Trophoblast cell (in vitro differentiated cells and primary cell): ENCODE data around the gene KRT33B.
A peak's percentile ranks its signal among the peaks of the same experiment; 100 is the strongest.

Experiments
- DNase-seq, 2 donors: peaks; one replicate each; pipeline ENCODE4 v3.0.0-alpha.2; 2016
- H2AFZ ChIP-seq: 2 replicates; pipeline ENCODE4 v1.6.1; 2013; ENCODE audit warnings: low read length, moderate library complexity, mild to moderate bottlenecking; ENCODE audit not compliant: insufficient read depth, poor library complexity
- H2AK5ac ChIP-seq: 2 replicates; pipeline ENCODE4 v1.6.1; 2013; ENCODE audit warnings: mild to moderate bottlenecking, low read length
- H2BK120ac ChIP-seq: 2 replicates; pipeline ENCODE4 v1.6.1; 2013; ENCODE audit warnings: low read length, mild to moderate bottlenecking, moderate library complexity; ENCODE audit not compliant: insufficient read depth, poor library complexity
- H2BK12ac ChIP-seq: 2 replicates; pipeline ENCODE4 v1.6.1; 2013; ENCODE audit warnings: mild to moderate bottlenecking, low read length, moderate library complexity
- H2BK5ac ChIP-seq: 2 replicates; pipeline ENCODE4 v1.6.1; 2013; ENCODE audit warnings: low read length, low read depth, moderate library complexity, mild to moderate bottlenecking; ENCODE audit not compliant: poor library complexity
- H3K14ac ChIP-seq: 2 replicates; pipeline ENCODE4 v1.6.1; 2013; ENCODE audit warnings: mild to moderate bottlenecking, low read length
- H3K18ac ChIP-seq: 2 replicates; pipeline ENCODE4 v1.6.1; 2013; ENCODE audit warnings: mild to moderate bottlenecking, low read length
- H3K23ac ChIP-seq: 2 replicates; pipeline ENCODE4 v1.6.1; 2013; ENCODE audit warnings: low read length
- H3K27ac ChIP-seq: 2 replicates; pipeline ENCODE4 v1.5.1; 2013; ENCODE audit warnings: low read depth, mild to moderate bottlenecking, inconsistent platforms, low read length, moderate library complexity
- H3K27me3 ChIP-seq: 2 replicates; pipeline ENCODE4 v1.6.1; 2013; ENCODE audit warnings: inconsistent platforms, mild to moderate bottlenecking, low read length, moderate library complexity; ENCODE audit not compliant: insufficient read depth
- H3K36me3 ChIP-seq, 2 experiments: 1 replicate in 1 of 2; 2 replicates in 1 of 2; pipeline ENCODE4 v1.6.1; 2013; ENCODE audit warnings: low read length in 2 of 2, mild to moderate bottlenecking in 2 of 2, moderate library complexity in 1 of 2; ENCODE audit not compliant: insufficient read depth in 2 of 2, control insufficient read depth in 1 of 2
- H3K4ac ChIP-seq: 2 replicates; pipeline ENCODE4 v1.6.1; 2013; ENCODE audit warnings: low read depth, mild to moderate bottlenecking, low read length, moderate library complexity
- H3K4me1 ChIP-seq, 2 experiments: 1 replicate in 1 of 2; 2 replicates in 1 of 2; pipeline ENCODE4 v1.6.1; 2013; ENCODE audit warnings: low read length in 2 of 2, mild to moderate bottlenecking in 2 of 2, moderate library complexity in 1 of 2; ENCODE audit not compliant: insufficient read depth in 2 of 2, control insufficient read depth in 1 of 2
- H3K4me2 ChIP-seq: 2 replicates; pipeline ENCODE4 v1.6.1; 2013; ENCODE audit warnings: inconsistent platforms, mild to moderate bottlenecking, low read length, moderate library complexity
- H3K4me3 ChIP-seq: 2 replicates; pipeline ENCODE4 v1.5.1; 2013; ENCODE audit warnings: mild to moderate bottlenecking, low read depth, low read length, inconsistent platforms
- H3K79me1 ChIP-seq: one replicate; pipeline ENCODE4 v1.6.1; 2013; ENCODE audit warnings: low read length
- H3K79me2 ChIP-seq: 2 replicates; pipeline ENCODE4 v1.6.1; 2013; ENCODE audit warnings: low read length, mild to moderate bottlenecking; ENCODE audit not compliant: control insufficient read depth, insufficient read depth, poor library complexity
- H3K9ac ChIP-seq: 2 replicates; pipeline ENCODE4 v1.6.1; 2013; ENCODE audit warnings: mild to moderate bottlenecking, low read length
- H3K9me3 ChIP-seq: 2 replicates; pipeline ENCODE4 v1.6.1; 2013; ENCODE audit warnings: low read depth, mild to moderate bottlenecking, control low read depth, inconsistent platforms, low read length; ENCODE audit not compliant: insufficient read depth
- H4K12ac ChIP-seq: 2 replicates; pipeline ENCODE4 v1.6.1; 2013; ENCODE audit warnings: low read depth, mild to moderate bottlenecking, low read length, moderate library complexity
- H4K8ac ChIP-seq: 2 replicates; pipeline ENCODE4 v1.6.1; 2013; ENCODE audit warnings: low read depth, mild to moderate bottlenecking, low read length, moderate library complexity
- H4K91ac ChIP-seq: one replicate; pipeline ENCODE4 v1.6.1; 2013; ENCODE audit warnings: low read depth, mild to moderate bottlenecking, low read length, moderate library complexity
- WGBS: extraction: QIAGEN DNeasy Blood & Tissue Kit; methylation state at CpG from one replicate; pipeline ENCODE4 v1.1.7; 2013; ENCODE audit warnings: missing lambda C conversion rate; ENCODE audit not compliant: insufficient read length, insufficient coverage; ENCODE audit errors: extremely low coverage; 5-methylcytosine and 5-hydroxymethylcytosine counted together

KRT33B gene

GRCh38 chr17:41333098-41333497, 36.5 kb downstream of the KRT33B start:
- Histone ChIP-seq H2AK5ac (no peak overlapping the region), H2AFZ (no peak overlapping the region), H3K79me2 (no peaks in the 10 kb centered on the region), H2BK120ac (no peak overlapping the region), H3K79me1 (no peaks in the 10 kb centered on the region), H3K9me3 (no peaks in the 10 kb centered on the region), H3K14ac (no peak overlapping the region), H3K4me2 (no peak overlapping the region), H3K27me3 (no peaks in the 10 kb centered on the region), H3K4ac (no peak overlapping the region), H3K4me3 (no peak overlapping the region), H3K23ac (no peak overlapping the region), H3K36me3 (no peaks in the 10 kb centered on the region), H3K27ac (no peak overlapping the region), H2BK12ac (no peak overlapping the region), H3K4me1 (no peaks in the 10 kb centered on the region), H3K9ac (no peak overlapping the region), H4K12ac (no peak overlapping the region), H3K18ac (no peak overlapping the region), H2BK5ac (no peak overlapping the region), H4K91ac (no peak overlapping the region), H4K8ac (no peak overlapping the region)
- WGBS = no CpG with 5 or more reads among the region's 5 CpGs
- peak; percentile 93 to 96 for DNase-seq

DNA sequence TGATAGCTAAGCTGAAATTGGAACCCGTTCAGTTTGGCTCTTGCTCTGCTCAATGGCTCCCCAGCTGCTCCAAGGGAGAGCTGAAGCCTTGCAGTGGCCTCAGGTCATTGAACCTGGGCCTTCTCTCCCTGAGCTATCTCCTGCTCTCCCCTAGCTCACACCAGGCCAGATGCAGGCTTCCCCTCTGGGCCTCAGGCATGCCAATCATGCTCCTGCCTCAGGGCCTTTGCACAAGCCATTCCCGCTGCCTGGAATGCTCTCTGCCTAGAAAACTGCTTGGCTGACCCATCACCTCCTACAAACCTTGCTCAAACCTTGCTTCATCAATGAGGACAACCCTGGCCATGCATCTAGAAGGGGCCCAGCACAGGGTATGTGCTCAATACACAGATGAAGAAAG, 37.4 kb downstream of the KRT33B start:
- H3K14ac ChIP-seq = no peak overlapping the region
- no peaks in the 10 kb centered on the region for H3K79me2 ChIP-seq
- H3K18ac ChIP-seq = no peak overlapping the region
- DNase-seq = peak; percentile 97 to 98
- H2AFZ ChIP-seq = no peak overlapping the region
- no peak overlapping the region for H2AK5ac ChIP-seq
- H3K4ac ChIP-seq = no peak overlapping the region
- H3K4me3 ChIP-seq = no peak overlapping the region
- H2BK5ac ChIP-seq = no peak overlapping the region
- H4K8ac ChIP-seq = no peak overlapping the region
- H2BK12ac ChIP-seq = no peak overlapping the region
- no peaks in the 10 kb centered on the region for H3K36me3 ChIP-seq
- H4K91ac ChIP-seq = no peak overlapping the region
- no peaks in the 10 kb centered on the region for H3K79me1 ChIP-seq
- no peaks in the 10 kb centered on the region for H3K27me3 ChIP-seq
- H2BK120ac ChIP-seq = no peak overlapping the region
- no peak overlapping the region for H3K4me2 ChIP-seq
- no peak overlapping the region for H3K23ac ChIP-seq
- no peaks in the 10 kb centered on the region for H3K9me3 ChIP-seq
- whole genome bisulfite sequencing = no CpG with 5 or more reads among the region's 2 CpGs
- no peak overlapping the region for H3K9ac ChIP-seq
- no peak overlapping the region for H4K12ac ChIP-seq
- H3K27ac ChIP-seq = no peak overlapping the region
- no peaks in the 10 kb centered on the region for H3K4me1 ChIP-seq

- Histone ChIP-seq H3K36me3 (no peaks in the 10 kb centered on the region), H3K9ac (no peak overlapping the region), H2AFZ (no peak overlapping the region), H2BK120ac (no peak overlapping the region), H3K9me3 (no peaks in the 10 kb centered on the region), H3K4me1 (no peaks in the 10 kb centered on the region), H2BK5ac (no peak overlapping the region), H3K27ac (no peak overlapping the region), H3K23ac (no peak overlapping the region), H3K79me1 (no peaks in the 10 kb centered on the region), H3K14ac (no peak overlapping the region), H3K4me2 (no peak overlapping the region), H4K8ac (no peak overlapping the region), H3K18ac (no peak overlapping the region), H4K91ac (no peak overlapping the region), H3K4me3 (no peak overlapping the region), H3K79me2 (no peaks in the 10 kb centered on the region), H2AK5ac (no peak overlapping the region), H3K27me3 (no peaks in the 10 kb centered on the region), H4K12ac (no peak overlapping the region), H3K4ac (no peak overlapping the region), H2BK12ac (no peak overlapping the region)
- DNase-seq = no peak
- no CpG with 5 or more reads among the region's 7 CpGs for WGBS
Observed at GRCh38 chr17:41331606-41332005, 38.0 kb downstream of the KRT33B start.

DNA sequence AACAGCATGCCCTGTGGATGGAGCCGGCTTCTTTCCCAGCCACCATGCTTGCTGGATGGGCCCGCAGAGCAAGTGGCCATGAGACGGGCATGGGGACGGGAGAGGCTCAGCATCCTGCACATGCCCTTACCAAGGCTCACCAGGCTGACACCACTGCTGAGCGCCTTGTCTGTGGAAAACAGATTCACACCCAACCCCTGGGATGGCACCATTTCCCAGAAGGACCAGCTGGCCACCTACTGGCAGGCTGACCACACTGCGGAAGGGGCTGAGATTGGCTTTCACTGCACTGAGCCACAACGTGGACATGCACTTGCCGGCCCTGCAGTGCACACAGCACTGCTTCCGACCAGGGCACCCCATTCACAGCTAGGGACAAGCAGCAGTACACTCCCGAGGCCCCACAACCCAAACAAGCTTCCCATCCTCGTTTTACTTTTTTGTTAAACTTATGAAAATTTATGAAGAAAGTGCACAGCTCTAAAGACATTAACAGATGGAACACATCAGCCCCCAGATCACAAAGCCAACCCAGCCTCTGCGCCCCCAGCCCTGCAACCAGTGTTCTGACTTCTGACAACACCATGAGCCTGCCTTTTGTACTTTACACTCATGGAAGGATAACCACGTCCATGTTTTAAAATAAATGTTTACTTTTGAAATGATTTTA, 40.2 kb downstream of the KRT33B start:
- Histone ChIP-seq H2AFZ (no peak overlapping the region), H3K36me3 (no peaks in the 10 kb centered on the region), H4K12ac (no peak overlapping the region), H3K4me2 (no peak overlapping the region), H3K27me3 (no peaks in the 10 kb centered on the region), H2AK5ac (no peak overlapping the region), H3K4me1 (no peaks in the 10 kb centered on the region), H4K8ac (no peak overlapping the region), H3K27ac (no peak overlapping the region), H3K9ac (no peak overlapping the region), H2BK5ac (no peak overlapping the region), H3K79me1 (no peaks in the 10 kb centered on the region), H3K4ac (no peak overlapping the region), H3K23ac (no peak overlapping the region), H3K79me2 (no peaks in the 10 kb centered on the region), H3K9me3 (no peaks in the 10 kb centered on the region), H3K14ac (no peak overlapping the region), H4K91ac (no peak overlapping the region), H2BK120ac (no peak overlapping the region), H3K18ac (no peak overlapping the region), H3K4me3 (no peak overlapping the region), H2BK12ac (no peak overlapping the region)
- WGBS = no CpG with 5 or more reads among the region's 13 CpGs
- DNase-seq = peak; percentile 35 to 64
